ENCODE measurements around the gene SEMA7A. TPM values are rescaled to one million over a fixed set of nuclear protein-coding genes. Genes with fewer than 3 reads are reported as not detected.
"Not testable (repeated sequence)": the region's sequence is repeated elsewhere in the genome, so short reads cannot be mapped to it uniquely, and the experiment has no call there.

The SEMA7A gene
- 10 to 100 TPM in 3 of 7 donors, 1 to 10 TPM in 4; 3.2 to 10.1 (median 8.3) TPM for total RNA-seq
- polyA plus RNA-seq: 10 to 100 TPM in 1 of 2 donors, 1 to 10 TPM in 1; 9.0 to 98.6 TPM
- long read RNA-seq, donor 1, partial matches to known transcripts: 3 of 6 reads
- long read RNA-seq, donor 1, other reads (novel, unspliced or antisense): 1 of 6 reads
- long read RNA-seq, donor 2, transcript SEMA7A-201 (14 exons, 3,376 nt): major isoform, 10 of 12 reads
- long read RNA-seq, donor 2, partial matches to known transcripts: 0 of 12 reads
- long read RNA-seq, donor 2, other reads (novel, unspliced or antisense): 0 of 12 reads
- long read RNA-seq, donor 3, partial matches to known transcripts: 1 of 7 reads
- long read RNA-seq, donor 3, other reads (novel, unspliced or antisense): 5 of 7 reads

- WGBS, 3 donors: 0 to 1% (median 1%) methylated on average over 54 to 75 of the region's 75 CpGs
- TF ChIP-seq CTCF (IDR thresholded peaks at IDR 0.05): peak in 1 of 3 donors; percentile 23
- peak; percentile 69 for TF ChIP-seq POLR2A (IDR thresholded peaks at IDR 0.05)
- TF ChIP-seq EP300 (IDR thresholded peaks at IDR 0.05): no peak
- peak within 1 kb of the TSS; percentile 54 for H3K4me3 ChIP-seq
- DNase-seq: peak; percentile 79 to 86 (median 85)
- H3K36me3 ChIP-seq: no peaks in the 10 kb centered on the region
- H3K27me3 ChIP-seq: no peaks in the 10 kb centered on the region
- H3K9me3 ChIP-seq: no peaks in the 10 kb centered on the region
- peak within 1 kb of the TSS; percentile 3 to 49 for H3K27ac ChIP-seq
- intact Hi-C loops (cut with DNase I): loop anchor here in 1 of 4 donors (2.0 kb wide), 1 partner anchor 51 kb away; no protein-coding TSS in a partner anchor
- peaks cover 9% of the 10 kb centered on the region for H3K4me1 ChIP-seq (ENCODE audit: insufficient read depth)
These were observed at the start of gene SEMA7A for GRCh38 chr15:74433592-74434262. Gene SEMA7A (minus strand): TSS chr15:74433958. CDS start chr15:74433918, 40 bp downstream.

- Histone ChIP-seq H3K27me3 (no peaks in the 10 kb centered on the region), H3K4me1 (ENCODE audit: insufficient read depth) (no peaks in the 10 kb centered on the region), H3K36me3 (no peaks in the 10 kb centered on the region), H3K4me3 (no peak overlapping the region), H3K9me3 (no peaks in the 10 kb centered on the region), H3K27ac (no peak overlapping the region)
- TF ChIP-seq EP300 (IDR thresholded peaks at IDR 0.05) (no peak), POLR2A (IDR thresholded peaks at IDR 0.05) (no peak), CTCF (IDR thresholded peaks at IDR 0.05) (no peak)
- no peak for DNase-seq
- intact Hi-C loops (cut with DNase I): no loop called here
- WGBS, 3 donors: 50 to 59% (median 57%) methylated on average over 3 of the region's 3 CpGs
These were observed 48.9 kb upstream of the SEMA7A start for GRCh38 chr15:74482661-74483060.

- H3K27ac ChIP-seq; DNase-seq; H3K27me3 ChIP-seq; H3K4me3 ChIP-seq; H3K36me3 ChIP-seq; intact Hi-C loops (cut with DNase I); H3K9me3 ChIP-seq; H3K4me1 ChIP-seq (ENCODE audit: insufficient read depth): not testable (repeated sequence)
- WGBS, 3 donors: 93 to 98% (median 96%) methylated on average over 19 to 27 of the region's 27 CpGs
These were observed 46.6 kb upstream of the SEMA7A start for GRCh38 chr15:74480364-74480763.

- intact Hi-C loops (cut with DNase I): not testable (repeated sequence)
These were observed 37.9 kb upstream of the SEMA7A start for GRCh38 chr15:74471621-74472020.

GRCh38 chr15:74470631-74471395, 37.1 kb upstream of the SEMA7A start:
- H3K36me3 ChIP-seq: no peaks in the 10 kb centered on the region
- DNase-seq: no peak
- intact Hi-C loops (cut with DNase I): no loop called here
- no peak overlapping the region for H3K27ac ChIP-seq
- WGBS, 3 donors: 96 to 98% (median 97%) methylated on average over 12 of the region's 12 CpGs
- TF ChIP-seq CTCF (IDR thresholded peaks at IDR 0.05) (no peak), POLR2A (IDR thresholded peaks at IDR 0.05) (no peak), EP300 (IDR thresholded peaks at IDR 0.05) (no peak)
- H3K4me1 ChIP-seq (ENCODE audit: insufficient read depth): no peaks in the 10 kb centered on the region
- H3K9me3 ChIP-seq: no peaks in the 10 kb centered on the region
- H3K4me3 ChIP-seq: no peak overlapping the region
- no peaks in the 10 kb centered on the region for H3K27me3 ChIP-seq

More at GRCh38 chr15:74471621-74472020, 37.9 kb upstream of the SEMA7A start:
- H3K36me3 ChIP-seq; H3K4me3 ChIP-seq; DNase-seq; H3K27ac ChIP-seq; H3K4me1 ChIP-seq (ENCODE audit: insufficient read depth); H3K9me3 ChIP-seq; H3K27me3 ChIP-seq: not testable (repeated sequence)
- 92 to 97% (median 95%) methylated on average over 7 of the region's 7 CpGs for WGBS, 3 donors
